ENCODE data around the gene DDX56. TPM values are rescaled to one million over a fixed set of nuclear protein-coding genes. Genes with fewer than 3 reads are reported as not detected.
"Not testable (repeated sequence)": the region's sequence is repeated elsewhere in the genome, so short reads cannot be mapped to it uniquely, and the experiment has no call there.

DDX56 gene
- total RNA-seq, 1 donor from 2014 or later, result 25.4 TPM

DNA sequence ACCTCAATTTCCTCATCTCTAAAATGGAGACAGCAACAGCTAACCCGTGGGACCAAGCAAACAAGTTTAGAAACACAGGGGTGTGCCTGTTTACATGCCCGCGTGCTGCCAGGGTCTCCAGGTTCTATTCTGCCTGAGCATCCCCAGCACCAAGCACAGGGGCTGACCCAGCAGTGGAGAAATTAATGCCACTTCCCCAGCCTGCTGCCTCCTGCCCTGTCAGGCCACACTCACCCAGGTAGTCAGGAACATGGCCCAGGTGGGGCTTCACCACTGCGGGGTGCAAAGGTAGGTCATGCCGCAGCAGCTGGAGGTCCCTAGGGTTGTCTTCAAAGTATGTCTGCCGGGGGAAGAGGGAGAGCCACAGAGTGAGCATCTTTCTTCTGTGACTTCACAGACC is 5.8 kb downstream of the DDX56 start:
- intact Hi-C loops (cut with DNase I), result loop anchor here (10.0 kb wide), 1 partner anchor 193 kb away; no protein-coding TSS in a partner anchor
- DNase-seq, result no peak
- no peak for ATAC-seq (ENCODE audit: poor library complexity)

DNA sequence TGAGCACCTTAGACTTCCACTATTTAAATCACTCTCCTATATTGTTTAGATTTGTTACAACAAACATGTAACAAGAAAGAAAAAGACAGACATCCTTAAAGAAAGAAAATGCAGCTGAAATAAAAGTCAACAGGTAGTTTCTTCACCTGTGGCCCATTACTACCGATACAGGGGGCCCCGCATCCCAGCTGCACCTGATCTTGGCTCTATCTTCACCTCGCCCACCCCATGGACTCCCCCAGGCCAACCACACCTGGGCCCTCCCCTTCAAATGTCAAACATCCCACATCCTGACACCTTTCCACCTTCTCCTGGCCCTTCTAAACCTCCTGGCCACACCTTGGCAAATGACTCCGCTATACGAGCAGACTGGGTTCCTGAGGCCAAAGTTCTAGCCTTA is 7.0 kb downstream of the DDX56 start:
- DNase-seq, result no peak
- ATAC-seq (ENCODE audit: poor library complexity), result no peak
- intact Hi-C loops (cut with DNase I), result loop anchor here (10.0 kb wide), 1 partner anchor 192 kb away; no protein-coding TSS in a partner anchor

DNA sequence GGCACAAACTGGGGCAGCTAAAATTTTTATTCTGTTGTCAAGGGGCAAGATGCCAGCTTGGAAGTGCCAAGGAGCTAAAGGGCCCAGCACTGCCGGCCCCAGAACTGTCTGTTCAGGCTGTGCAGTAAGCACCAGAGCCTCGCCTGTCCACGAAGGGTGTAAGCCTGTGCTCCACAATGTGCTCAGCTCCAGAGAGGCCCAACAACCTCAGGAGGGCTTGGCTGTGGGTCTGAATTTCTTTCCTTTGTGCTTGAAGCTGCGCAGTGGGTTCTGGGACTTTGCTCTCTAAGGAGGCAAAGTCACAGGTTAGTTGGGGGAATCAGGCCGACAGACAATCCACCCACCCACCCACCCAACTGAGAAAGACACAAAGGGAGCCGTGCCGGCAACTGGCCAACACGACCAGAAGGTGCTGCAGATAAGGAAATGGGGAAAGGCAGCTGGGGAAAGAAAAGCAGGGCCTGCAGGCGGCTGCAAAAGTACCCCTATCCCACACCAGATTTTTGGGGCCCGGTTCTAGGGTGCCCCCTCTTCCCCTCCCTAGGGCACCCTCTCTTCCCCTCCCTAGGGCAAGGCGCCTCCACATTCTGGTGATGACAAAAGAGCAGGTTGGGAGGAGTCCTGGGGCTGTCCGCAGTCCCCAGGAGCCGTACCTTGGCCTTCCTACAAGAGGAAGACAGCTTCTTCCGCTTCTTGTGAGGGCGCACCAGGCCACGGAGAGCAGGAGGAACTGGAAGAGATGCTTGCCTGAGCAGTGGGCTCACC is 7.7 kb downstream of the DDX56 start:
- no peak for DNase-seq
- peak; percentile 32 for ATAC-seq (ENCODE audit: poor library complexity)
- intact Hi-C loops (cut with DNase I), result loop anchor here (10.0 kb wide), 1 partner anchor 191 kb away; no protein-coding TSS in a partner anchor

DNA sequence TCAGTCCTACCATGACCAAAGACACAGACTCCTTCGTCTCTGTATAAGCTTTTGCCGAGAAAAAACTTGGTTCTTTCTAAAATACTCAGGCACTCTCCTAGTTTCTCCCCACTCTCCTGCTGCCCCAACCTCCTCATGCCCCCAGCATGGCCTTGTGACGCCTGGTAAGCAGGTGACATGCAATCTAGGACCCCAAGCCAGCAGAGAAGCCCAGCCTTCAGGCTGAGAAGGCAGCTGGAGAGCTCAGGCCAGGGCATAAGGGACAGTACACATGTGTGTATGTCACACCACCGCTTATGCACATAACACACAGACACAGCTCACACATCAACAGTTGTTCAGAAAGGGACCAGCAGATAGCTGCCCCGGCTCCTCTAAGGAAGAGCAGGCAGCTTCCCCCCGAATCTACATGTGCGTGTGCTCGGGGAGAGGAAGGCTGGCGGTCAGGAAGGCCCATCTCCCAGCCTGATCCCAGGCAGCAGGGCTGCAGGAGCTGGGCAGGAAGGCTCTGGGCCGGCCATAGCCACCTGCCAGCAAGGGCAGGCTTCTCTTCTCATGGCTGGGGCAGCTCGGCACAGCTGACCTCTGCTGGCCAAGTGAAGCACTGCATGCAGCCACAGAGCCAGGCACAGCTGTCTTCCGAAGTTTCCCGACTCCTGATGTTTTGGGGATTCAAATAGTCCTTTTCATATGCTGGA is 8.5 kb downstream of the DDX56 start:
- peak; percentile 83 for DNase-seq
- ATAC-seq (ENCODE audit: poor library complexity), result peak; percentile 91
- intact Hi-C loops (cut with DNase I), result loop anchor here (10.0 kb wide), 1 partner anchor 190 kb away; no protein-coding TSS in a partner anchor

DNA sequence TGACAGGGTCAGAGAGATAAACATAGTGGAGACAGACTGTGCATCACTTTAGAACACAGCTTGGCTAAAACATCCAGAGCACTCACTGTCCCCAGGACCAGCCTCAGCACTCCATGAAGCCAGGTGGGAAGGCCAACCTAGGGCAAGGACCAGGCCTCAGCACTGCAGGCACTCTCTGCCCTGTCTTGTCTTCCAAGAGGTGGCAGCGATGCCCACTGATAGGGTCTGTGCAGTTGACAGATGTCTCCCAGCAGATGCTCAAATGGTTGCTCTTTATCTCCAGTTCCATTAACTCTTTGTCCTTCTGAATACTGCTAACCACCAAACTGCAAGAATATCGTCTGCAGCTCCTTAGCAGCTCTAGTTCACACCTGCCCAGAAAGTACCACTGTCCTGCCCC is 9.1 kb downstream of the DDX56 start:
- no peak for DNase-seq
- no peak for ATAC-seq (ENCODE audit: poor library complexity)
- intact Hi-C loops (cut with DNase I), result loop anchor here (5.0 to 10.0 kb wide), 2 partner anchors 67 to 190 kb away; no protein-coding TSS in a partner anchor

DNA sequence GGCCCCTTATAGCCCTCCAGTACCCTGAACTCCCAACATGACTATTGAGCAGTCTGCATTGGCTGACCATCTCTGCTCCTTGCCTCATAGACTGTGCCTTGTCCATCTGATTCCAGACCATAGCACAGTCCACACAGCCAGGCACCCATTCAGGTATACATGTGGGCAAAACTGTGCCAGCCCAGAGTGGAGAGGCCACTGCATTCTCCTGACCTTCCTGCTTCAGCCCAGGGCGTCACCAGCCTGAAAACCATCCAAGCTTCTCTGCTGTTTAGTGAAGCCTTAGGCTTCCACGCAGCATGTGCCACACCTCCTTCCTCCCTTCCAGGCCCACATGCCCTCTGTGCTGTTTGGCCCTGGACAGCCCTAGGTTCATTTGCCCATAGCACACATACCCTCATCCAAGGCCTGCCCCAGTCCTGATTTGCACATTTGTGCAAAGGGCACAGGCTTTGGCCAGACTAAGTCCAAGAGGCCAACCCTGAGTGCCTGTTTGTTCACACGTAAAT is 10.5 kb downstream of the DDX56 start:
- DNase-seq (no peak), ATAC-seq (ENCODE audit: poor library complexity) (no peak)
- intact Hi-C loops (cut with DNase I), result loop anchor here (5.0 to 10.0 kb wide), 2 partner anchors 66 to 188 kb away; no protein-coding TSS in a partner anchor

DNA sequence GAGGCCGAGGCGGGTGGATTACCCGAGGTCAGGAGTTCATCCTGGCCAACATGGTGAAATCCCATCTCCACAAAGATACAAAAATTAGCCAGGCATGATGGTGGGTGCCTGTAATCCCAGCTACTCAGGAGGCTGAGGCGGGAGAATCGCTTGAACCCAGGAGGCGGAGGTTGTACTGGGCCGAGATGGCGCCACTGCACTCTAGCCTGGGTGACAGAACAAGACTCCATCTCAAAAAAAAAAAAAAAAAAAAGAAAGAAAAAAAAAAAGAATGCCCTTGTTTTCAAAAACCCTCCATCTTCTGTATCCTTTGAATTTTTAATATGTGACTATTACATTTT is 11.1 kb downstream of the DDX56 start:
- DNase-seq; ATAC-seq (ENCODE audit: poor library complexity): not testable (repeated sequence)
- intact Hi-C loops (cut with DNase I), result loop anchor here (5.0 to 10.0 kb wide), 2 partner anchors 65 to 188 kb away; no protein-coding TSS in a partner anchor

DNA sequence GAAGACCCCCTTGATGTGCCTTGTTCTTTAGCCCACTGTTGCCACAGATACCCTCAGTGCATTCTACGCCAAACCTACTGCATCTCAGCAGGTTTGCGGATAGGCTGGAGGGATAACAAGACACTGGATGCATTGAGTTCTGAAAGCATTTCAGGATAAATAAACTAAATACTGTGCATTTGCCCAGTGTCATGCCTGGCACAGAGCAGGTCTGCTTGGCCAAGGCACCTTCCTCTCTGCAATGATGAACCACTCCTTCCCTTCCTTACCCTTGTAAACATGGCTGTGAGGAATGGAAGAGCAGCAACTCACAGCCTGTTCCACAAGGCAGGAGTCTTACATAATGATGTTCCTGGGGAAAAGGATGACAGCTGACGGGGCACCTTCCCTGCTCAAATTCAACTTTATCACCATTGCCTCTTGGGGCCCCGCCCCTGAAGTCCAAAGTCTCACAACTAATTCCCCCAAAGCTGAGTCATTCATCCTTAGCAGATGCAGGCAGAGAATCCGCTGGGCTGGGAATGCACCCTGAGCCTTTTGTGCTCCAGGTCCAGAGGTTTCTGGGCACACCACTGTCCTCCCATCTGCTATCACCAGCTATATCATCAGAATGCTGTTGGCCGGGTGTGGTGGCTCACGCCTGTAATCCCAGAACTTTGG is 11.6 kb downstream of the DDX56 start:
- no peak for DNase-seq
- intact Hi-C loops (cut with DNase I), result loop anchor here (5.0 to 10.0 kb wide), 2 partner anchors 65 to 187 kb away; no protein-coding TSS in a partner anchor
- no peak for ATAC-seq (ENCODE audit: poor library complexity)

DNA sequence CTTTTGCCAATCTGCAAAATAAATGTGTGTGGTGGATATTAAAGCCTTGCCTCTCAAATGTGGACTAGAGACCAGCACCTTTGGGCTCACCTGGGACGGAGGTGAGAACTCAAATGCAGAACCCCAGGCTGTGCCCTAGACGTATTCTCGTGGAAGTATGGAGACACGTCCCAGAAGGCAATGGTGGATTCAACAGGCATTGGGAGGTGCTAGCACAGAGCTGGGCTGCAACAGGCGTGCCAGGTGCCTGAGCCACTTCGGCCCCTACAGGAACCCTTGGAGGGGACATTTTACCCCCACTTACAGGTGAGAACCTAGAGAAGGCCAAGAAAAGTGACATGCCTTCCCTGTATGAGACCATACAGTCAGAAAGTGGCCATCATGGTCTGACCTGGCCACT is 12.2 kb downstream of the DDX56 start:
- ATAC-seq (ENCODE audit: poor library complexity), result no peak
- no peak for DNase-seq
- intact Hi-C loops (cut with DNase I), result loop anchor here (5.0 to 10.0 kb wide), 2 partner anchors 64 to 187 kb away; no protein-coding TSS in a partner anchor

DNA sequence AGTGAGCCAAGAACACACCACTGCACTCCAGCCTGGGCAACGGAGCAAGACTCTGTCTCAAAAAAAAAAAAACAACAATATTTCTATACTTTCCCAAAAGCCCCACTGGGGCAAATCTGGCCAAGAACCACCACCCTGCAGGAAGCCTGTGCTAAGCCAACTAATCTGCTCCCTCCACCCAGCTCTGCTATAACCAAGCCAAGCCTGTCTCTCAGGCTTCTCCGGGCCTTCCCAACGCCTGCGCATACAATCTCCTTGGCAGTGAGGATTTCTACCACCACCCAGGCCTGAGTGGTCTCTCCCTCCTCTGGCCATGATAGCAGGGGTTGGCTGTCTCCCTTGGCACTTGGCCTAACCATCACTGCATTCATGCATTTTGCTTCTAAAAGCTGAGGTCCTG is 14.2 kb downstream of the DDX56 start:
- DNase-seq (no peak), ATAC-seq (ENCODE audit: poor library complexity) (no peak)
- intact Hi-C loops (cut with DNase I), result no loop called here

DNA sequence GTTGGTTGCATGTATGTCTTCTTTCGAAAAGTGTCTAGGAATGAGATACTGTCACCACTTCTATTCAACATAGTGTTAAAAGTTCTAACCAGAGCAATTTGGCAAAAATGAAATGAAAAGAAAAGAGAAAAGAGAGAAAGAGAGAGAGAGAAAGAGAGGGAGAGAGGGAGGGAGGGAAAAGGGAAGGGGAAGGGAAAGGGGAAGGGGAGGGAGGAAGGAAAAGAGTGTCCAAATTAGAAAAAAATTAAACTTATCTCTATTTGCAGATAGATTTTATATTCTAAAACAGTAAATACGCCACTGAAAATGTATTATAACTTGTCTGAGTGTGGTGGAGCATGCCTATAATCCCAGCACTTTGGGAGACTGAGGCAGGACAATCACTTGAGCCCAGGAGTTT is 16.2 kb downstream of the DDX56 start:
- ATAC-seq (ENCODE audit: poor library complexity) (no peak), DNase-seq (no peak)
- intact Hi-C loops (cut with DNase I), result no loop called here

DNA sequence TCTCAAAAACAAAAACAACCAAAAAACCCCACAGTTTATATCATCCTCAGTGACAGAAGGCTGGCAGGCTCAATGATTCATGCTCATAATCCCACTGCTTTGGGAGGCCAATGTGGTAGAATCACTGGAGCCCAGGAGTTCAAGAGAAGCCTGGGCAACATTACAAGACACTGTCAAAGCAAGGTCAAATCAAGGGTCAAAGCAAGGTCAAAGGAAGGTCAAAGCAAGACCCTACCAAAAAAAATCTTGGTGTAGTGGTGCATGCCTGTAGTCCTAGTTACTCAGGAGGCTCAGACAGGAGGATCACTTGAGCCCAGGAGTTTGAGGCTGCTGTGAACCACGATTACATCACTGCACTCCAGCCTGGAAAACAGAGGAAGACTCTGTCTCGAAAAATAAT is 18.4 kb downstream of the DDX56 start:
- intact Hi-C loops (cut with DNase I), result no loop called here
- DNase-seq (no peak), ATAC-seq (ENCODE audit: poor library complexity) (no peak)

DNA sequence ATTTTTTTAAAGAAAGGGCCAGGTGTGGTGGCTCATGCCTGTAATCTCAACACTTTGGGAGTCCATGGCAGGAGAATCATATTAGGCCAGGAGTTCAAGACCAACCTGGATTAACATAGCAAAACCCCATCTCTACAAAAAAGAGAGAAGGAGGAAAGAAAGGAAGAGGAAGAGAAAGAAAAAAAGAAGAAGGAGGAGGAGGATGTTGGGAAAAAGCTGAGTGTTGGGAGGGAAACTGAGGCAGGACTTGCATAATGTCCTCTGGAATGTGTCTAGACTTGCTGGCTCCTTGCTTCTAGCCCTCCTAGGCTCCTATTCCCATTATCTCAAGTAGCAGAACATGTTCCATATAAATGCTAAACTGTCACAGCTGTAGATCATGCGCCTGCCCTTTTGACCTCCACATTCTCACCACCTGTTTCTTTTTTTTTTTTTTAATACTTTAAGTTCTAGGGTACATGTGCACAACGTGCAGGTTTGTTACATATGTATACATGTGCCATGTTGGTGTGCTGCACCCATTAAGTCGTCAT is 21.2 kb downstream of the DDX56 start:
- ATAC-seq (ENCODE audit: poor library complexity); DNase-seq; intact Hi-C loops (cut with DNase I): not testable (repeated sequence)

DNA sequence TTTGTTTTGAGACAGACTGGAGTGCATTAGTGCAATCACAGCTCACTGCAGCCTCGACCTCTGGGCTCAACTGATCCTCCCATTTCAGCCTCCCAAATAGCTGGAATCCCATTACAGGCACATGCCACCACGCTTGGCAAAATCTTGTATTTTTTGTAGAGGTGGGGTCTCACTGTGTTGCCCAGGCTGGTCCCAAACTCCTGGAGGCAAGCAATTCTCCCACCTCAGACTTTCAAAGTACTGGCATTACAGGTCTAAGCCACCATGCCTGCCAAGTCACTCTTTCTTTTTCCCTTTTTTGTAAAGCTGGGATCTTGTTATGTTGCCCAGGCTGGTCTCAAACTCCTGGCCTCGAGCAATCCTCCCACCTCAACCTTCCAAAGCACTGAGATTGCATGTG is 24.3 kb downstream of the DDX56 start:
- intact Hi-C loops (cut with DNase I), result no loop called here

DNA sequence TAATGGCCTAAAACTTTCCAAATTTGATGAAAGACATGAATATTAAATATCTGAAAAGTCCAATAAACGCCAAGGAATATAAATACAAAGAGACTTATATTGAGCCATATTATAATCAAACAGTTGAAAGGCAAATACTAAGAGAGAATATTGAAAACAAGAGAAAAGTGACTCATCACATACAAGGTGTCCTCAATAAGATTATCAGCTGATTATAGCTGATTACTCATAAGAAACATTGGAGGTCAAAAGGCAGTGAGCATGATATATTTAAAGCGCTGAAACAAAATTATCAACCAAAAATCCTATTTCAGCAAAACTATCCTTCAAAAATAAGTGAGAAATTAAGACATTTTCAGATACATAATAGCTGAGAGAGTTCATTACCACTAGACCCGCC is 24.8 kb downstream of the DDX56 start:
- ATAC-seq (ENCODE audit: poor library complexity), result no peak
- DNase-seq, result no peak
- intact Hi-C loops (cut with DNase I), result no loop called here

More for the DNA sequence above, 24.3 kb downstream of the DDX56 start:
- DNase-seq (no peak), ATAC-seq (ENCODE audit: poor library complexity) (no peak)

DNA sequence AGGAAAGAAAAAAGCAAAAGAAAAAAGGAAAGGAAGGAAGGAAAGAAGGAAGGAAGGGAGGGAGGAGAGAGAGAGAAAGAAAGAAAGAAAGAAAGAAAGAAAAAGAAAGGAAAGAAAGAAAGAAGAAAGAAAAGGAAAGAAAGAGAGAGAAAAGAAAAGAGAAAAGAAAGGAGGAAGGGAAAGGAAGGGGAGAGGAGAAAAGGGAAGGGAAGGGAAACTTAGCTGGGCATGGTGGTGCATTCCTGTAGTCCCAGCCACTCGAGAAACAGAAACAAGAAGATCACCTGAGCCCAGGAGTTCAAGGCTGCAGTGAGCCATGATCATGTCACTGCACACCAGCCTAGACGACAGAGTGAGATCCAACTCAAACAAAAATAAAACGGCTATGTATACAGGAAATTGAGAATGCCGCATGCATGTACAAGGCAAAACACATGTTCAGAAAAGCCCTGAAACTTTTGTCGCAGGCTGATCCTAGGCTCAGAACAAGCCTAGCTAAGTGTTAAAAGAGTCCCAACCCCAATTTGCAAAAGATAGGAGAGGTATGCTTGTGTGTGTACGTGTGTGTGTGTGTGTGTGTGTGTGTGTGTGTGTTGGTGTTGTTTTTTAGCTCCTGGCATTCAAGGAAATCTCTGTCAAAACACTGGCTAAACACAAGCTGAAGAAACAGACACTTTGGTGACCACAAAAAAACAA is 26.0 kb downstream of the DDX56 start:
- no peak for ATAC-seq (ENCODE audit: poor library complexity)
- DNase-seq, result no peak
- intact Hi-C loops (cut with DNase I), result no loop called here

DNA sequence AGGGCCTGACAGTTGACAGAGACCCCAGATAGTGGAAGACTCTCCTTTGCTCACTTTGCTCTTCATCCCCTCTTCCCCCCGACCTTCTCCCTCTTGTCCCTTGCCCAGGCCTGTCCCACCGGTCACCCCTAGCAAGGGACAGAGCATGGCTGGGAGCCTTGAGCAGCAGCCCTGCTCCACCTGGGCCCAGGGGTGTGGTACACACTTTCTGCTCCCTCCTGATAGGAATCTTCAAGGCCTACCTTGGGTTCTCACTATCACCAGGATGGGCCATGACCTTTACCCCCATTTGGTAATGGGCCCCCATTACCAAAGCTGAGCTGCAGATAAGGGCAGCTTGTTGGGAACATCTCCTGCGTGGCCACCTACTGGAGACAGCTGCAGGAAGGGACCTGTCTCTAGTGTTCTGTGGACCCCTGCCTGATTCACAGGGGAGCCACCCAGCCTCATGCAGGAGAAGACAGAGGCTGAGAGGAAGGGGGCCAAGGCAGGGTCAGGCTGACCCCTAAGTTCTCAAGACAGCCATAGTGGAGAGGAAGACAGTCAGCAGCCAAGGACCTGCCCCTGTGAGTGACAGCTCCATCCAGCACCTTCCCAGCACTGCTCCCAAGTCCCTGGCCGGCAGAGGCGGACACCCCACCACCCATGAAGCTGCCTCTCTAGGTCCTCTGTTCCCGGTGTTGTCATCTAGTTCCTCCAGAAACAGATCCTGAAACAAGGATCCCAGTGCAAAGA is 31.7 kb downstream of the DDX56 start:
- intact Hi-C loops (cut with DNase I), result no loop called here
- no peak for DNase-seq
- no peak for ATAC-seq (ENCODE audit: poor library complexity)

Measured in Right ventricle myocardium superior (tissue), 1 donor.